GM18511 (cell line): ENCODE results near the gene CRTC1.

Source experiments
- ATAC-seq: cut with Tn5 transposase; IDR thresholded peaks from one replicate; pipeline ENCODE4 v1.9.1; 2021; ENCODE audit warnings: mild to moderate bottlenecking, moderate library complexity; ENCODE audit not compliant: unreplicated experiment

Gene CRTC1

GRCh38 chr19:18831524-18832305 lies 148.2 kb downstream of the CRTC1 start, which contains the start of gene UPF1:
UPF1 (plus strand) TSS chr19:18831959; CDS start chr19:18832210, 251 bp downstream.
- peak; percentile 70 for ATAC-seq
